Measurements from ENCODE around the gene SHF. TPM values are rescaled to one million over a fixed set of nuclear protein-coding genes. Genes with fewer than 3 reads are reported as not detected.

The SHF gene
- total RNA-seq, 6 donors from 2014 or later = 1.4 to 8.0 (median 5.1) TPM

- ATAC-seq (ENCODE audit: low FRiP score in 2 of 2) (no peak), DNase-seq (no peak)
- WGBS, 2 donors = 62 to 71% methylated on average over 3 of the region's 3 CpGs
- Histone ChIP-seq H3K27me3 (peaks cover 0 to 29% (median 11%) of the 10 kb centered on the region in 4 donors), H3K4me3 (peak overlapping the region in 1 of 4 donors; percentile 58), H3K27ac (peak overlapping the region in 2 of 4 donors; percentile 40 to 91), H3K9me3 (no peaks in the 10 kb centered on the region), H3K36me3 (no peaks in the 10 kb centered on the region), H3K4me1 (peaks cover 10 to 55% (median 27%) of the 10 kb centered on the region in 4 donors)
- TF ChIP-seq EP300 (IDR thresholded peaks at IDR 0.05) = no peak
- TF ChIP-seq CTCF (IDR thresholded peaks at IDR 0.05) = no peak
- TF ChIP-seq POLR2A (IDR thresholded peaks at IDR 0.05) = no peak
- TF ChIP-seq POLR2AphosphoS5 (IDR thresholded peaks at IDR 0.05) = no peak
Observed at GRCh38 chr15:45132844-45133560, 54.8 kb downstream of the SHF start.

GRCh38 chr15:45131510-45131909, 56.3 kb downstream of the SHF start:
- ATAC-seq (ENCODE audit: low FRiP score in 2 of 2) (peak in 1 of 2 donors; percentile 5), DNase-seq (peak in 1 of 2 donors; percentile 67)
- Histone ChIP-seq H3K27ac (peak overlapping the region; percentile 65 to 91 (median 82)), H3K27me3 (peaks cover 0 to 29% (median 11%) of the 10 kb centered on the region in 4 donors), H3K36me3 (no peaks in the 10 kb centered on the region), H3K4me1 (peaks cover 10 to 55% (median 26%) of the 10 kb centered on the region in 4 donors), H3K9me3 (no peaks in the 10 kb centered on the region), H3K4me3 (peak overlapping the region in 3 of 4 donors; percentile 53 to 58 (median 55))
- 75 to 80% methylated on average over 3 of the region's 3 CpGs for WGBS, 2 donors
- TF ChIP-seq POLR2AphosphoS5 (IDR thresholded peaks at IDR 0.05) = peak; percentile 23 to 55
- no peak for TF ChIP-seq CTCF (IDR thresholded peaks at IDR 0.05)
- TF ChIP-seq EP300 (IDR thresholded peaks at IDR 0.05) = peak in 2 of 4 donors; percentile 34 to 85
- TF ChIP-seq POLR2A (IDR thresholded peaks at IDR 0.05) = peak in 1 of 4 donors; percentile 71

DNA sequence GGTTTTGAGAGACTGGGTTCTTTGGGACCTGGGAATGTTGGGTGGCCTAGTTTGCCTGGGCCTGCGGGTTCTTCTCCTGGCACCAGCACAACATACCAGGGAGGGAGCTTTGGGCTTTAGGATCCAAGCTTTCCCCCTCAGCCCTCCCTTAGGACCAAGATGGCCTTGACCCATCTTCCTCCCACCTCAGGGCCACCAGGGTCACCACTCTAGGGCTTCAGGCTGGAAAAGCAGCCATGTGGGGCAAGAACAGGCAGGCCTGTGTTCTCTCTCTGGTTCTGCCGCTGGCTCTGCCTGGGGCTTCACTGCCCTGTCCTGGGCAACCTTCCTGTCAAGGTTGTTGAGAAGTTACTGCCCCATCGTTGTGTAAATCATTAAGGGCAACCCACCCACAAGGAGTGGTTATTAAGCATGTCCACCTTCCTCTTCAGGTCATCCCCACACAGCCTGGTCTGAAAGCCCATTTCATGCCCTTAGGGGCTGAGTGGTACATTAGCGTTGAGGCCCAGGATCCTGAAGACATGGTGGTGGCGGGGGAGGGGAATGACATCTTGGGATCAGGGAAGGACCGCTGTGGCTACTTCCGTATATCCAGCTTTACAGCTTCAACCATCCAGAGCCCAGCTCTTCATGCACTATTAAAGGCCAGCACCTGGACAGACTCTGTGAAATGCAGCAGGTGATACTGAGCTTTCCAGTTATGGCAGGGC, 57.3 kb downstream of the SHF start:
- peaks cover 0 to 29% (median 8%) of the 10 kb centered on the region in 4 donors for H3K27me3 ChIP-seq
- H3K4me3 ChIP-seq = peak overlapping the region; percentile 28 to 58 (median 54)
- peaks cover 10 to 55% (median 26%) of the 10 kb centered on the region in 4 donors for H3K4me1 ChIP-seq
- no peaks in the 10 kb centered on the region for H3K36me3 ChIP-seq
- peak overlapping the region; percentile 65 to 91 (median 82) for H3K27ac ChIP-seq
- TF ChIP-seq CTCF (IDR thresholded peaks at IDR 0.05) (peak in 1 of 6 experiments; percentile 19), POLR2AphosphoS5 (IDR thresholded peaks at IDR 0.05) (no peak), EP300 (IDR thresholded peaks at IDR 0.05) (no peak), POLR2A (IDR thresholded peaks at IDR 0.05) (no peak)
- no peak for ATAC-seq (ENCODE audit: low FRiP score in 2 of 2)
- H3K9me3 ChIP-seq = no peaks in the 10 kb centered on the region
- WGBS, 2 donors = 75 to 79% methylated on average over 7 of the region's 7 CpGs
- no peak for DNase-seq

DNA sequence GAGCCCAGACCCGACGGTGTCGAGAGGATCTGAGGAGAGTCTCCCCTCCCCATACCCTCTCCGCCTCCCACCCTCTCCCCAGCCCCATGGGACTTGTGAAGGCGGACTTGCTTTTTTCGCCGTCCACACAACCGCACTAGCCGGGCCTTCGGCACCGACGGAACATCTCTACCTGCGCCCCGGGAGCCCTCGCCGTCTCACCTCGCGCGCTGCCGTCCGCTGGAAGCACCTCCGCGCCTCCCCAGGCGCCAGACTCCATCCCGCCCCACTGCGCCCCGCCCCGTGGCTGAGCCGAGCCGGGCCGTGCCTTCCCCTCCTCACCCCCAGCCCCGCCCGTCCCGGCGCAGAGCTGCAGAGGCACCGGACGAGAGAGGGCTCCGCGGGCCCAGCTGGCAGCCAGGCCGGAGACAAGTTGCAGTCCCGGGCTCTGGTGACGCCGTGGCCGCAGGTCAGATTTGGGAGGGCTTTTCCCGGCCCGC, 58.1 kb downstream of the SHF start, which contains the start of the genes DUOX1 and DUOXA1:
DUOX1 (plus strand) TSS at position 344 of the 479 bp plus-strand sequence. CDS start 1,973 bp downstream, outside the sequence.
DUOXA1 (minus strand) TSS at position 229 of the 479 bp plus-strand sequence. CDS start 6,865 bp downstream, outside the sequence.
- TF ChIP-seq POLR2A (IDR thresholded peaks at IDR 0.05) (peak in 1 of 4 donors; percentile 76), CTCF (IDR thresholded peaks at IDR 0.05) (no peak), POLR2AphosphoS5 (IDR thresholded peaks at IDR 0.05) (peak in 1 of 2 donors; percentile 60)
- ATAC-seq (ENCODE audit: low FRiP score in 2 of 2) (peak; percentile 86 to 91), DNase-seq (peak; percentile 77 to 95)
- Histone ChIP-seq H3K4me1 (peaks cover 4 to 47% (median 19%) of the 10 kb centered on the region in 4 donors), H3K27ac (peak within 1 kb of the TSS; percentile 65 to 91 (median 82)), H3K4me3 (peak within 1 kb of the TSS; percentile 28 to 58 (median 54)), H3K36me3 (no peaks in the 10 kb centered on the region), H3K27me3 (peaks cover 0 to 23% (median 6%) of the 10 kb centered on the region in 4 donors), H3K9me3 (no peaks in the 10 kb centered on the region)
- 3 to 11% methylated on average over 7 to 42 of the region's 46 CpGs for WGBS, 2 donors
